SK-N-SH treated with all-trans-retinoic acid at 6 μM for 48 hours (cell line): ENCODE measurements around the gene CATSPER4.

Experiments
- ATAC-seq: fragments of 200-7000 bp; cut with Tn5 transposase; 3 replicates; pipeline ENCODE4 v1.9.1; 2020; ENCODE audit warnings: mild to moderate bottlenecking, moderate library complexity
- ARNTL ChIP-seq: fragments of 450-650 bp; formaldehyde crosslinking; IDR thresholded peaks from 2 replicates; pipeline ENCODE4 v1.5.0; 2020; ENCODE audit warnings: low read depth, mild to moderate bottlenecking, moderate library complexity, borderline replicate concordance
- CSDC2 ChIP-seq: fragments of 250-450 bp; sonication (Bioruptor Pico); IDR thresholded peaks from 2 replicates; pipeline ENCODE4 v1.5.0; 2020; ENCODE audit warnings: mild to moderate bottlenecking, moderate library complexity
- CSRNP3 ChIP-seq: fragments of 250-450 bp; sonication (Bioruptor Pico); IDR thresholded peaks from 2 replicates; pipeline ENCODE4 v1.5.1; 2021; ENCODE audit warnings: mild to moderate bottlenecking, moderate library complexity
- ESRRG ChIP-seq: fragments of 250-450 bp; sonication (Bioruptor Pico); IDR thresholded peaks from 2 replicates; pipeline ENCODE4 v1.6.1; 2021; ENCODE audit warnings: mild to moderate bottlenecking
- GLIS3 ChIP-seq: fragments of 250-450 bp; sonication (Bioruptor Pico); IDR thresholded peaks from 2 replicates; pipeline ENCODE4 v1.5.0; 2020; ENCODE audit warnings: mild to moderate bottlenecking, moderate library complexity
- ISL1 ChIP-seq: fragments of 250-450 bp; sonication (Bioruptor Pico); IDR thresholded peaks from 2 replicates; pipeline ENCODE4 v2.1.2; 2022; ENCODE audit warnings: mild to moderate bottlenecking, moderate library complexity
- OSR1 ChIP-seq: fragments of 250-450 bp; sonication (Bioruptor Pico); IDR thresholded peaks from 2 replicates; pipeline ENCODE4 v1.8.0; 2022; ENCODE audit warnings: moderate library complexity, mild to moderate bottlenecking, inconsistent platforms
- PATZ1 ChIP-seq: fragments of 250-450 bp; sonication (Bioruptor Pico); IDR thresholded peaks from 2 replicates; pipeline ENCODE4 v1.8.0; 2020; ENCODE audit warnings: mild to moderate bottlenecking, moderate library complexity, borderline replicate concordance
- POU6F1 ChIP-seq: fragments of 250-450 bp; sonication (Bioruptor Pico); IDR thresholded peaks from 2 replicates; pipeline ENCODE4 v1.8.0; 2021; ENCODE audit warnings: low read depth, mild to moderate bottlenecking, moderate library complexity, borderline replicate concordance
- PPARA ChIP-seq: fragments of 250-450 bp; sonication (Bioruptor Pico); IDR thresholded peaks from 2 replicates; pipeline ENCODE4 v1.5.0; 2020; ENCODE audit warnings: mild to moderate bottlenecking, borderline replicate concordance
- RARB ChIP-seq: fragments of 250-450 bp; sonication (Bioruptor Pico); IDR thresholded peaks from 2 replicates; pipeline ENCODE4 v1.8.0; 2021; ENCODE audit warnings: mild to moderate bottlenecking, moderate library complexity
- SNAI2 ChIP-seq: fragments of 250-450 bp; sonication (Bioruptor Pico); IDR thresholded peaks from 2 replicates; pipeline ENCODE4 v1.5.0; 2020; ENCODE audit warnings: mild to moderate bottlenecking, moderate library complexity
- TOX ChIP-seq: fragments of 250-450 bp; sonication (Bioruptor Pico); IDR thresholded peaks from 2 replicates; pipeline ENCODE4 v1.8.0; 2021; ENCODE audit warnings: mild to moderate bottlenecking, moderate library complexity, borderline replicate concordance
- ZC3H10 ChIP-seq: fragments of 250-450 bp; sonication (Bioruptor Pico); IDR thresholded peaks from 2 replicates; pipeline ENCODE4 v1.5.1; 2021; ENCODE audit warnings: mild to moderate bottlenecking, moderate library complexity
- ZFP3 ChIP-seq: fragments of 250-450 bp; sonication (Bioruptor Pico); IDR thresholded peaks from 2 replicates; pipeline ENCODE4 v1.5.0; 2020; ENCODE audit warnings: mild to moderate bottlenecking, moderate library complexity
- ZFP30 ChIP-seq: fragments of 450-650 bp; formaldehyde crosslinking; IDR thresholded peaks from 2 replicates; pipeline ENCODE4 v1.5.0; 2022; ENCODE audit warnings: mild to moderate bottlenecking, moderate library complexity
- ZNF565 ChIP-seq: fragments of 450-650 bp; formaldehyde crosslinking; conservative IDR thresholded peaks from 2 replicates; pipeline ENCODE4 v1.5.0; 2020; ENCODE audit warnings: low read depth, mild to moderate bottlenecking, moderate library complexity
- ZNF70 ChIP-seq: fragments of 450-650 bp; formaldehyde crosslinking; IDR thresholded peaks from 2 replicates; pipeline ENCODE4 v1.5.0; 2020; ENCODE audit warnings: mild to moderate bottlenecking, moderate library complexity
- TF ChIP-seq, protein P1 (sequence below): fragments of 250-450 bp; sonication (Bioruptor Pico); IDR thresholded peaks from 2 replicates; pipeline ENCODE4 v1.5.1; 2020; ENCODE audit warnings: low read depth, mild to moderate bottlenecking, moderate library complexity

CATSPER4 gene

GRCh38 chr1:26182383-26182696 is 8.1 kb upstream of the CATSPER4 start:
- TF ChIP-seq ISL1 (CRISPR knock-in tag), result no peak

DNA sequence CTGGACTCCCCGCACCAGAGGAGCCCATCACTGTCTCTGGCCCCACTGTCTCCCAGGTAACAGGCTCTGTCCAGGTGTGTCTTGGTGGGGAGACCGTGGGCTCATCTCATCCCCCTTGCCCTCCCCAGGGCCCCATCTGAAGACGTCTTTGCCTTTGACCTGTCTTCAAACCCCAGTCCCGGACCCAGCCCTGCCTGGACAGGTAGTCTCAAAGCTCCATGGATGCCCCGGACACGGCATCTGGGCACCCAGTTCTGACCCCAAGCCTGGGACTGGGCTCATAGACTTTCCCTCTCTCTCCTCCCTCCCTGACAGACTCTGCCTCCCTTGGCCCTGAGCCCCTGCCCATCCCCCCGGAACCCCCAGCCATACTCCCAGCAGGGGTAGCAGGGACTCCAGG is 6.3 kb upstream of the CATSPER4 start:
- TF ChIP-seq GLIS3 (CRISPR knock-in tag), result no peak
- no peak for TF ChIP-seq ZFP30
- TF ChIP-seq, protein P1, sequence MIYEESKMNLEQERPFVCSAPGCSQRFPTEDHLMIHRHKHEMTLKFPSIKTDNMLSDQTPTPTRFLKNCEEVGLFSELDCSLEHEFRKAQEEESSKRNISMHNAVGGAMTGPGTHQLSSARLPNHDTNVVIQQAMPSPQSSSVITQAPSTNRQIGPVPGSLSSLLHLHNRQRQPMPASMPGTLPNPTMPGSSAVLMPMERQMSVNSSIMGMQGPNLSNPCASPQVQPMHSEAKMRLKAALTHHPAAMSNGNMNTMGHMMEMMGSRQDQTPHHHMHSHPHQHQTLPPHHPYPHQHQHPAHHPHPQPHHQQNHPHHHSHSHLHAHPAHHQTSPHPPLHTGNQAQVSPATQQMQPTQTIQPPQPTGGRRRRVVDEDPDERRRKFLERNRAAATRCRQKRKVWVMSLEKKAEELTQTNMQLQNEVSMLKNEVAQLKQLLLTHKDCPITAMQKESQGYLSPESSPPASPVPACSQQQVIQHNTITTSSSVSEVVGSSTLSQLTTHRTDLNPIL (CRISPR knock-in tag), result no peak
- TF ChIP-seq ZNF70 (CRISPR knock-in tag), result no peak
- TF ChIP-seq ZC3H10 (CRISPR knock-in tag), result no peak
- TF ChIP-seq ZNF565, result no peak
- no peak for TF ChIP-seq PATZ1 (CRISPR knock-in tag)
- no peak for TF ChIP-seq SNAI2 (CRISPR knock-in tag)
- TF ChIP-seq OSR1, result no peak
- TF ChIP-seq CSRNP3 (CRISPR knock-in tag), result no peak
- TF ChIP-seq POU6F1 (CRISPR knock-in tag), result no peak
- TF ChIP-seq ISL1 (CRISPR knock-in tag), result no peak
- no peak for TF ChIP-seq ARNTL
- no peak for TF ChIP-seq ESRRG (CRISPR knock-in tag)
- TF ChIP-seq RARB, result no peak
- TF ChIP-seq CSDC2 (CRISPR knock-in tag), result no peak
- no peak for ATAC-seq

More at GRCh38 chr1:26182383-26182696, 8.1 kb upstream of the CATSPER4 start:
- ATAC-seq, result no peak

DNA sequence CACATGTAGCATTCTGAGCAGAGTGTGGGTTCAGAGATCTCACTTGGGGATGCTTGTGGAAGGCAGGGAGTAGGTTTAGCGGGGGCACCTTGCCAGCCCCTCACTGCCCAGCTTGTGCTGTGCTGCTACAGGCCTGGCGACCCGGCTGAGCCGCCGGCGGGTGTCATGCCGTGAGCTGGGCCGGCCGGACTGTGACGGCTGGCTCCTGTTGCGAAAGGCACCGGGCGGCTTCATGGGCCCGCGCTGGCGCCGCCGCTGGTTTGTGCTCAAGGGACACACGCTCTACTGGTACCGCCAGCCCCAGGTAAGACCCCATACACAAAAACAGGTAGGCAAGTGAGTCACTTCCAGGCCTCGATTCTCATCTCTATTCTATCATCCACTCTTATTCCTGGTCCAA is 5.5 kb upstream of the CATSPER4 start:
- no peak for TF ChIP-seq RARB
- TF ChIP-seq ZNF70 (CRISPR knock-in tag), result no peak
- no peak for TF ChIP-seq ZNF565
- no peak for TF ChIP-seq ZFP30
- no peak for TF ChIP-seq SNAI2 (CRISPR knock-in tag)
- no peak for TF ChIP-seq GLIS3 (CRISPR knock-in tag)
- no peak for TF ChIP-seq POU6F1 (CRISPR knock-in tag)
- TF ChIP-seq ESRRG (CRISPR knock-in tag), result no peak
- no peak for TF ChIP-seq ZFP3 (CRISPR knock-in tag)
- no peak for TF ChIP-seq ARNTL
- no peak for TF ChIP-seq TOX
- TF ChIP-seq ISL1 (CRISPR knock-in tag), result no peak
- TF ChIP-seq, all 23 proteins: peak for 0
- ATAC-seq, result no peak

DNA sequence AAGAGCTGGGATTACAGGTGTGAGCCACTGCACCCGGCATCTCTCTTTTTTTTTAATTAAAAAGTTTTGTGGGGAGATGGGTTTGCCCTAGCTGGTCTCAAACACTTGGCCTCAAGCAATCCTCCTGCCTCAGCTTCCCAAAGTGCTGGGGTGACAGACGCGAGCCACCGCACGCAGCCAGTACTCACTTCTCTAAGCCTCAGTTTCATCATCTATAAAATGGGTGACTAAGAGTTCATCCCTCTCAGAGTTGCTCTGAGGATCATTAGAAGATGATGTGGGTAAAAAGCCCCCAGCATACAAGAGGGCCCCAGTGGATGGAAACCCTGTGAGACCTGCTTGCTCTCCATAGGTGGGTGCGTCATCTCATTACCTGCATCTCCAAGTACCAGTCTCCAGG is 2.5 kb upstream of the CATSPER4 start:
- TF ChIP-seq PPARA (CRISPR knock-in tag) (no peak), ZNF565 (no peak), GLIS3 (CRISPR knock-in tag) (no peak), ISL1 (CRISPR knock-in tag) (no peak), PATZ1 (CRISPR knock-in tag) (no peak), OSR1 (no peak), CSRNP3 (CRISPR knock-in tag) (no peak)
- TF ChIP-seq, all 23 proteins: peak for 0
- ATAC-seq, result no peak
